Ovary (tissue), 9 donors: ENCODE data around the gene FABP7. TPM values are rescaled to one million over a fixed set of nuclear protein-coding genes. Genes with fewer than 3 reads are reported as not detected.

Source experiments
- DNase-seq, 5 donors: peaks; one replicate each; pipeline ENCODE4 v3.0.0-alpha.2; 2019 to 2020
- H3K27ac ChIP-seq, 2 donors: fragments of 200-600 bp; one replicate each; pipeline versions ENCODE4 v1.5.1 to v1.8.0; 2019 to 2022
- H3K27me3 ChIP-seq: fragments of 200-600 bp; one replicate; pipeline ENCODE4 v1.8.0; 2022
- H3K36me3 ChIP-seq: fragments of 200-600 bp; sonication (generic); one replicate; pipeline ENCODE4 v1.5.1; 2019
- H3K4me1 ChIP-seq: one replicate; pipeline ENCODE4 v1.8.1; 2013; ENCODE audit warnings: mild to moderate bottlenecking, moderate library complexity; ENCODE audit not compliant: insufficient read depth
- H3K4me3 ChIP-seq: fragments of 200-600 bp; sonication (generic); one replicate; pipeline ENCODE4 v1.5.1; 2017
- H3K9me3 ChIP-seq, 2 donors: fragments of 200-600 bp in 1 of 2; sonication (generic) in 1 of 2; one replicate each; pipeline versions ENCODE4 v1.5.1 to v1.8.1; 2013 to 2019; ENCODE audit warnings: mild to moderate bottlenecking in 1 of 2, moderate library complexity in 1 of 2
- CTCF ChIP-seq, 3 donors: fragments of 450-650 bp in 2 of 3; fragments of 200-600 bp in 1 of 3; IDR thresholded peaks; one replicate each; pipeline versions ENCODE4 v1.5.1 to v1.8.0; 2016 to 2022; ENCODE audit warnings: antibody characterized with exemption in 3 of 3, mild to moderate bottlenecking in 1 of 3
- EP300 ChIP-seq: sonication (generic); formaldehyde crosslinking; IDR thresholded peaks from one replicate; pipeline ENCODE4 v1.6.1; 2017; ENCODE audit warnings: antibody characterized with exemption
- POLR2A ChIP-seq: fragments of 450-650 bp; IDR thresholded peaks from one replicate; pipeline ENCODE4 v1.6.1; 2017; ENCODE audit warnings: antibody characterized with exemption, mild to moderate bottlenecking, moderate library complexity
- WGBS, 3 donors: extraction: QIAGEN DNeasy Blood & Tissue Kit in 1 of 3; methylation state at CpG; one replicate each; pipeline versions ENCODE4 v1.1.5 to v1.1.7; 2013 to 2017; 5-methylcytosine and 5-hydroxymethylcytosine counted together
- intact Hi-C, 4 donors: fragments of 100-400 bp; cut with DNase I; formaldehyde crosslinking; loops; one replicate each; pipeline versions ENCODE4 v1.11.0 to v1.15.1; 2022 to 2023
- polyA plus RNA-seq, 2 donors: library from polyadenylated mRNA; stranded (reverse); fragments of 200-250 nt in 1 of 2; fragments of 350-450 nt in 1 of 2; fragmentation: Illumina TruSeq in 1 of 2; extraction: RNeasy Lipid Tissue Mini Kit (QIAGEN cat#74804) in 1 of 2; gene quantifications; one replicate each; pipeline ENCODE4 v1.2.3, GENCODE V29; 2013 to 2014
- total RNA-seq, 7 donors: library from RNA; depleted of rRNA in 2 of 7; stranded (reverse); fragments of >200 nt in 2 of 7; fragmentation: NEBNext Ultra II Directional in 3 of 7; extraction: Animal tissue kit (Norgen Biotek cat#: 25700) in 3 of 7; gene quantifications; one replicate each; pipeline versions ENCODE4 v1.1.0 to v1.2.4, GENCODE V29; 2016 to 2023
- donor health status: DM: no; HTN: no; CAD: no; lungs with moderate emphysema.
- donor health status: DM: no; HTN: no; CAD: no.
- donor health status: Bipolar disorder and iron deficiency.
- donor health status: DM: yes; HTN: yes; CAD: no.
- donor health status: DM: no; HTN: no; CAD: no.
- donor health status: DM: yes; HTN: yes; CAD: no.

Gene FABP7
- total and polyA plus RNA-seq, 9 donors = not detected

GRCh38 chr6:122799140-122799745 is 19.7 kb downstream of the FABP7 start:
- Histone ChIP-seq H3K27ac (no peak overlapping the region), H3K4me3 (no peak overlapping the region), H3K27me3 (no peaks in the 10 kb centered on the region), H3K4me1 (no peaks in the 10 kb centered on the region), H3K9me3 (no peaks in the 10 kb centered on the region), H3K36me3 (no peaks in the 10 kb centered on the region)
- intact Hi-C loops = no loop called here
- 94 to 97% (median 95%) methylated on average over 4 of the region's 4 CpGs for WGBS, 3 donors
- no peak for TF ChIP-seq EP300
- no peak for TF ChIP-seq POLR2A
- no peak for TF ChIP-seq CTCF (IDR thresholded peaks at IDR 0.05)
- DNase-seq = no peak

- H3K9me3 ChIP-seq = no peaks in the 10 kb centered on the region
- TF ChIP-seq EP300 (no peak), CTCF (IDR thresholded peaks at IDR 0.05) (no peak), POLR2A (no peak)
- H3K27me3 ChIP-seq = no peaks in the 10 kb centered on the region
- DNase-seq = no peak
- H3K36me3 ChIP-seq = no peaks in the 10 kb centered on the region
- intact Hi-C loops = no loop called here
- no peak overlapping the region for H3K4me3 ChIP-seq
- WGBS, 3 donors = 44 to 62% (median 49%) methylated on average over 5 of the region's 5 CpGs
- H3K4me1 ChIP-seq = no peaks in the 10 kb centered on the region
- no peak overlapping the region for H3K27ac ChIP-seq
These were observed 20.6 kb downstream of the FABP7 start for GRCh38 chr6:122799916-122800686.

- intact Hi-C loops = no loop called here
- no peaks in the 10 kb centered on the region for H3K4me1 ChIP-seq
- 90 to 92% (median 91%) methylated on average over 3 of the region's 3 CpGs for WGBS, 3 donors
These were observed 21.4 kb downstream of the FABP7 start for GRCh38 chr6:122800906-122801305.

GRCh38 chr6:122801397-122801796 is 21.9 kb downstream of the FABP7 start:
- no peak overlapping the region for H3K4me3 ChIP-seq
- DNase-seq = no peak
- no peaks in the 10 kb centered on the region for H3K9me3 ChIP-seq
- TF ChIP-seq POLR2A = no peak
- no peak for TF ChIP-seq CTCF (IDR thresholded peaks at IDR 0.05)
- TF ChIP-seq EP300 = no peak
- H3K27me3 ChIP-seq = no peaks in the 10 kb centered on the region
- no peaks in the 10 kb centered on the region for H3K36me3 ChIP-seq
- H3K4me1 ChIP-seq = no peaks in the 10 kb centered on the region
- WGBS, 3 donors = 89 to 93% (median 89%) methylated on average over 1 of the region's 1 CpG
- intact Hi-C loops = no loop called here
- H3K27ac ChIP-seq = no peak overlapping the region

More at GRCh38 chr6:122800906-122801305, 21.4 kb downstream of the FABP7 start:
- H3K27me3 ChIP-seq = no peaks in the 10 kb centered on the region
- no peak for TF ChIP-seq CTCF (IDR thresholded peaks at IDR 0.05)
- no peak for TF ChIP-seq EP300
- no peak for TF ChIP-seq POLR2A
- no peak overlapping the region for H3K4me3 ChIP-seq
- no peak for DNase-seq
- H3K36me3 ChIP-seq = no peaks in the 10 kb centered on the region
- no peak overlapping the region for H3K27ac ChIP-seq
- no peaks in the 10 kb centered on the region for H3K9me3 ChIP-seq
